Activated effector memory CD4-positive, alpha-beta T cell treated with Interleukin-2 at 50 U/mL for 16 hours (primary cell): ENCODE measurements around the gene PRKD2.
A peak's percentile ranks its signal among the peaks of the same experiment; 100 is the strongest.

Experiments
- DNase-seq: peaks from one replicate; pipeline ENCODE4 v3.0.0-alpha.2; 2020

The PRKD2 gene

GRCh38 chr19:46660008-46660517, 56.9 kb downstream of the PRKD2 start:
- DNase-seq = no peak

GRCh38 chr19:46659151-46660007, 57.5 kb downstream of the PRKD2 start:
- DNase-seq = no peak

- DNase-seq = no peak
These were observed 60.4 kb downstream of the PRKD2 start for GRCh38 chr19:46656541-46656940.

- DNase-seq = no peak
These were observed 62.2 kb downstream of the PRKD2 start for GRCh38 chr19:46654621-46655152.

GRCh38 chr19:46650445-46650844, 66.5 kb downstream of the PRKD2 start:
- DNase-seq = no peak

GRCh38 chr19:46648961-46649960, 67.7 kb downstream of the PRKD2 start:
- DNase-seq = no peak

GRCh38 chr19:46648060-46648960, 68.6 kb downstream of the PRKD2 start:
- DNase-seq = no peak

- no peak for DNase-seq
These were observed 70.5 kb downstream of the PRKD2 start for GRCh38 chr19:46646402-46646801.

- no peak for DNase-seq
These were observed 72.2 kb downstream of the PRKD2 start for GRCh38 chr19:46644720-46645119.

GRCh38 chr19:46640656-46641055, 76.3 kb downstream of the PRKD2 start:
- DNase-seq = no peak

- no peak for DNase-seq
These were observed 77.3 kb downstream of the PRKD2 start for GRCh38 chr19:46639358-46640182.

- DNase-seq = no peak
These were observed 79.7 kb downstream of the PRKD2 start for GRCh38 chr19:46637224-46637623.

- DNase-seq = no peak
These were observed 80.8 kb downstream of the PRKD2 start, which contains the start of gene GNG8 for GRCh38 chr19:46635920-46636761. Gene GNG8, minus strand, starts transcription at chr19:46636202. Its CDS starts 1,520 bp downstream, at chr19:46634682.

- no peak for DNase-seq
These were observed 82.2 kb downstream of the PRKD2 start for GRCh38 chr19:46634656-46635218.

- DNase-seq = peak; percentile 89
These were observed 82.8 kb downstream of the PRKD2 start for GRCh38 chr19:46634045-46634655.

- DNase-seq = no peak
These were observed 83.8 kb downstream of the PRKD2 start for GRCh38 chr19:46633130-46633529.

- DNase-seq = no peak
These were observed 85.4 kb downstream of the PRKD2 start for GRCh38 chr19:46631481-46631880.

GRCh38 chr19:46630586-46631205, 86.2 kb downstream of the PRKD2 start:
- no peak for DNase-seq
